Spleen (tissue), 11 donors: ENCODE results near the gene PIP5K1B. TPM values are rescaled to one million over a fixed set of nuclear protein-coding genes. Genes with fewer than 3 reads are reported as not detected.

Experiments
- DNase-seq: peaks from one replicate; pipeline ENCODE4 v3.0.0-alpha.2; 2020
- H3K27ac ChIP-seq, 8 donors: fragments of 200-600 bp; sonication (generic) in 7 of 8; 1 replicate in 4 of 8; 2 replicates in 4 of 8; pipeline versions ENCODE4 v1.5.0 to v1.8.0; 2016 to 2021; ENCODE audit warnings: inconsistent platforms in 4 of 8, mild to moderate bottlenecking in 4 of 8, moderate library complexity in 1 of 8
- H3K27me3 ChIP-seq, 7 donors: fragments of 200-600 bp; sonication (generic) in 6 of 7; replicated peaks in 1 of 7; 1 replicate in 4 of 7; 2 replicates in 3 of 7; pipeline versions ENCODE4 v1.5.0 to v1.8.0; 2016 to 2021; ENCODE audit warnings: inconsistent platforms in 3 of 7, mild to moderate bottlenecking in 1 of 7
- H3K36me3 ChIP-seq, 6 donors: fragments of 200-600 bp; sonication (generic) in 5 of 6; 1 replicate in 4 of 6; 2 replicates in 2 of 6; pipeline versions ENCODE4 v1.5.0 to v1.8.0; 2016 to 2021; ENCODE audit warnings: inconsistent platforms in 2 of 6
- H3K4me1 ChIP-seq, 6 donors: fragments of 200-600 bp; sonication (generic) in 5 of 6; 1 replicate in 3 of 6; 2 replicates in 3 of 6; pipeline versions ENCODE4 v1.5.0 to v1.8.0; 2016 to 2021; ENCODE audit warnings: inconsistent platforms in 3 of 6
- H3K4me3 ChIP-seq, 8 donors: fragments of 200-600 bp; sonication (generic) in 7 of 8; 1 replicate in 4 of 8; 2 replicates in 4 of 8; pipeline versions ENCODE4 v1.5.0 to v1.8.0; 2016 to 2021; ENCODE audit warnings: inconsistent platforms in 4 of 8, mild to moderate bottlenecking in 4 of 8, moderate library complexity in 2 of 8
- H3K9me3 ChIP-seq, 8 donors: fragments of 200-600 bp; sonication (generic) in 7 of 8; 1 replicate in 4 of 8; 2 replicates in 4 of 8; pipeline versions ENCODE4 v1.5.0 to v1.8.0; 2016 to 2021; ENCODE audit warnings: inconsistent platforms in 4 of 8
- POLR2A ChIP-seq, 3 donors: fragments of 450-650 bp; IDR thresholded peaks; one replicate each; pipeline ENCODE4 v1.5.1; 2017; ENCODE audit warnings: antibody characterized with exemption in 3 of 3, mild to moderate bottlenecking in 1 of 3
- POLR2AphosphoS5 ChIP-seq, 3 donors: sonication (generic); formaldehyde crosslinking; IDR thresholded peaks; one replicate each; pipeline ENCODE4 v1.5.1; 2017; ENCODE audit warnings: antibody characterized with exemption in 3 of 3
- WGBS, 5 donors: extraction: QIAGEN DNeasy Blood & Tissue Kit in 3 of 5; methylation state at CpG; one replicate each; pipeline versions ENCODE4 v1.1.5 to v1.1.7; 2013 to 2018; 5-methylcytosine and 5-hydroxymethylcytosine counted together
- intact Hi-C: fragments of 100-400 bp; cut with DNase I; formaldehyde crosslinking; loops from one replicate; pipeline ENCODE4 v1.15.0; 2023; ENCODE audit warnings: low total_unique reads
- polyA plus RNA-seq, 3 donors: library from polyadenylated mRNA; stranded (reverse); fragments of 200-250 nt; gene quantifications; one replicate each; pipeline ENCODE4 v1.2.1, GENCODE V29; 2013
- total RNA-seq, 7 donors: library from RNA; depleted of rRNA in 3 of 7; stranded (reverse); fragments of >200 nt in 3 of 7; fragmentation: NEBNext Ultra II Directional in 4 of 7; extraction: Animal tissue kit (Norgen Biotek cat#: 25700) in 4 of 7; gene quantifications; one replicate each; pipeline versions ENCODE4 v1.1.0 to v1.2.1, GENCODE V29; 2016 to 2021
- TF ChIP-seq, protein P1 (sequence below), 11 experiments: fragments of 200-600 bp in 7 of 11; fragments of 450-650 bp in 4 of 11; sonication (generic) in 4 of 11; IDR thresholded peaks in 8 of 11; conservative IDR thresholded peaks in 3 of 11; 1 replicate in 7 of 11; 2 replicates in 4 of 11; pipeline versions ENCODE4 v1.4.0 to v1.8.0; 2016 to 2021; ENCODE audit warnings: antibody characterized with exemption in 11 of 11, inconsistent platforms in 4 of 11, mild to moderate bottlenecking in 1 of 11
- donor health status: healthy with polysubstance abuse.
- donor health status: DM: no; HTN: no; CAD: no; lungs with moderate emphysema.
- donor health status: DM: no; HTN: no; CAD: no.
- donor health status: Bipolar disorder and iron deficiency.
- donor health status: healthy.
- donor health status: DM: no; HTN: no; CAD: no.
- donor health status: DM: yes; HTN: yes; CAD: no.

PIP5K1B gene
- total and polyA plus RNA-seq, 10 donors, result 1.5 to 10.3 (median 6.8) TPM

DNA sequence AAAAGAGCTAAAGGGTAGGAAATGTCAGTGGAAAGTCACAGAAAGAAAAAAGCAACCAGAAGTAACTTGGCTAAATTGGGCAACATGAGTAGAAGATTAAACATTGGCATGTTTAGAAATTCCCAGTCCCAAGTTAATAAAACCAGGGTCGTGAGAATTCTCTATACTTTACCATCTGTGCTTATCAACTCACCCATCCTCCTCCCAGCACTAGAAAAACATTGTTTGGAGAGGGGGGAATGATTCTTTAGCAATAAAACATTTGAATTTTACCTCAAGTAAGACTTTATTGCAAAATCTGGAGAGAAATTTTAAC, 229.2 kb downstream of the PIP5K1B start:
- Histone ChIP-seq H3K27ac (peak overlapping the region in 2 of 8 donors; percentile 26 to 54), H3K27me3 (no peaks in the 10 kb centered on the region), H3K4me3 (no peak overlapping the region), H3K36me3 (peaks cover 0 to 7% (median 0%) of the 10 kb centered on the region in 6 donors), H3K4me1 (peaks cover 0 to 16% (median 3%) of the 10 kb centered on the region in 6 donors), H3K9me3 (no peaks in the 10 kb centered on the region)
- DNase-seq, result no peak
- TF ChIP-seq POLR2AphosphoS5 (IDR thresholded peaks at IDR 0.05) (no peak), POLR2A (IDR thresholded peaks at IDR 0.05) (no peak)
- TF ChIP-seq, protein P1, sequence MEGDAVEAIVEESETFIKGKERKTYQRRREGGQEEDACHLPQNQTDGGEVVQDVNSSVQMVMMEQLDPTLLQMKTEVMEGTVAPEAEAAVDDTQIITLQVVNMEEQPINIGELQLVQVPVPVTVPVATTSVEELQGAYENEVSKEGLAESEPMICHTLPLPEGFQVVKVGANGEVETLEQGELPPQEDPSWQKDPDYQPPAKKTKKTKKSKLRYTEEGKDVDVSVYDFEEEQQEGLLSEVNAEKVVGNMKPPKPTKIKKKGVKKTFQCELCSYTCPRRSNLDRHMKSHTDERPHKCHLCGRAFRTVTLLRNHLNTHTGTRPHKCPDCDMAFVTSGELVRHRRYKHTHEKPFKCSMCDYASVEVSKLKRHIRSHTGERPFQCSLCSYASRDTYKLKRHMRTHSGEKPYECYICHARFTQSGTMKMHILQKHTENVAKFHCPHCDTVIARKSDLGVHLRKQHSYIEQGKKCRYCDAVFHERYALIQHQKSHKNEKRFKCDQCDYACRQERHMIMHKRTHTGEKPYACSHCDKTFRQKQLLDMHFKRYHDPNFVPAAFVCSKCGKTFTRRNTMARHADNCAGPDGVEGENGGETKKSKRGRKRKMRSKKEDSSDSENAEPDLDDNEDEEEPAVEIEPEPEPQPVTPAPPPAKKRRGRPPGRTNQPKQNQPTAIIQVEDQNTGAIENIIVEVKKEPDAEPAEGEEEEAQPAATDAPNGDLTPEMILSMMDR (IDR thresholded peaks at IDR 0.05 in 8 of 11, conservative IDR thresholded peaks at IDR 0.05 in 3 of 11), result no peak
- WGBS, 5 donors, result 59 to 79% (median 74%) methylated on average over 1 of the region's 1 CpG
- intact Hi-C loops, result no loop called here

DNA sequence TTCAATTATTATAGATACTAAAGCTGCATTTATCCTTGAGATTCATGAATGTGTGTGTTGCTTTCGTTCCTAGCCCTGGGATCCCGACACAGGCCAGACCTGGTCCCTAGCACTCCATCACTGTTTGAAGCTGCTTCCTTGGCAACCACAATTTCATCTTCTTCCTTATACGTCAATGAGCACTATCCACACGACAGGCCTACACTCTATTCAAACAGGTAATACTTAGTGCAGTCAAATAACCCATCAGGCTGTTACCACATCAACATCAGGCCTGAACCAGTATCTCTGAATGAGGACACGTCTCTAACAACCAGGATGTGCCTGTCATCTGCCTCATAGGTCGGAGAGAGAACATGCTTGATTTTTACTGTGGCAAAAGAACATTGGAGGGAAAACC, 235.5 kb downstream of the PIP5K1B start:
- Histone ChIP-seq H3K27me3 (no peaks in the 10 kb centered on the region), H3K9me3 (no peaks in the 10 kb centered on the region), H3K27ac (no peak overlapping the region), H3K36me3 (peaks cover 0 to 10% (median 0%) of the 10 kb centered on the region in 6 donors), H3K4me1 (peaks cover 0 to 9% (median 0%) of the 10 kb centered on the region in 6 donors), H3K4me3 (no peak overlapping the region)
- intact Hi-C loops, result no loop called here
- TF ChIP-seq POLR2AphosphoS5 (IDR thresholded peaks at IDR 0.05) (no peak), POLR2A (IDR thresholded peaks at IDR 0.05) (no peak)
- TF ChIP-seq, protein P1 (IDR thresholded peaks at IDR 0.05 in 8 of 11, conservative IDR thresholded peaks at IDR 0.05 in 3 of 11), result no peak
- DNase-seq, result no peak
- 87 to 94% (median 88%) methylated on average over 6 of the region's 6 CpGs for WGBS, 5 donors

DNA sequence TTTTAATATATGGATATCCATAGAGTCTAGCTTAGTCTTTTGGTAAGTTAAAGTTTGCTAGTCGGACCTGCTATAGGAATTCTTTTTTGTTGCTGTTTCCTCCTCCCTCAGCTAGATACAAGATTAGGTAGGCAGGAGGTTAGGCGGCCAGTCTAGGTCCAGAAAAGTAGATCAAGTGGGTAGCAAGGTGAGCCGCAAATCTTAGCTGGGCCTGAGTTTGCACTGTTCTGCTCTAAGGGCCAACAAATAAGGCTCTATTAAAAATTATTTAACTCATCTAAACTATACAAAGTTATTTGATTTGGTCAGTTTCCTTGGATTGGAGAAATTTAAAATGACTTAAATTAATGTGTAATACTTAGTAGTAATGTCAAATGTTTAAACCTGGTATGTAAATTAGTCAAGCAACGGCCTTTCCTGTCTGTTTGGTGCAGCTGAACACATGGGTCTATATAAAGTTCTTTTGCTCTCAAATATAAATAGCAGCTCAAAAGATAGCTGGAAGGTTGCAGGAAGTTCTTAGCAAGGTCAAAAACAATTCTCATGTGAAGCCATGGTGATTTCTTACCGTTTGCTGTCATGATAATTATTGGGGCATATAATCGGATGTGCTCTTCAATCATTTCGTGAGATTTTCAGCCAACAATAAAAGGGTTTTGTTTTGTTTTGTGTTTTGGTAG, 236.9 kb downstream of the PIP5K1B start:
- WGBS, 5 donors, result 68 to 79% (median 73%) methylated on average over 7 of the region's 7 CpGs
- Histone ChIP-seq H3K27me3 (no peaks in the 10 kb centered on the region), H3K27ac (no peak overlapping the region), H3K4me3 (no peak overlapping the region), H3K9me3 (no peaks in the 10 kb centered on the region), H3K4me1 (peaks cover 0 to 9% (median 0%) of the 10 kb centered on the region in 6 donors), H3K36me3 (peaks cover 0 to 13% (median 0%) of the 10 kb centered on the region in 6 donors)
- no peak for DNase-seq
- TF ChIP-seq POLR2A (IDR thresholded peaks at IDR 0.05) (no peak), POLR2AphosphoS5 (IDR thresholded peaks at IDR 0.05) (no peak)
- TF ChIP-seq, protein P1 (IDR thresholded peaks at IDR 0.05 in 8 of 11, conservative IDR thresholded peaks at IDR 0.05 in 3 of 11), result no peak
- intact Hi-C loops, result no loop called here

DNA sequence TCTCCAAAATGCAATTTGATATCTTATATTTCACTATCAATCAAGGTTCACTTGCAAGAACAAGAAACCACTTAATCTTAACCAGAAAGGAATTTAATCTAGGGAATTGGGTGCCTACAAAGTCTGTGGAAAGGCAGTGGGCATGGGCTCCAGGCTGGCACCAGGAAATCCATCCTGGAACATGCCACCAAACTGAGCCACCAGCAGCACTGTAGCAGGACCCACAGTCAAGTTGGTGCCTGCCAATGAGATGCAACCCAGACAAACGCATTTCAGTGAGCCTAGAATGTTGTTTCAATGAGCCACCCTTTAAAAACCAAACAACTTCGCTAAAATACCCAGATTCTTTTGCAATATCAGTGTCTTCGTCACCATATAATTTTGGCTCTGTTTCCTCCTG, 237.8 kb downstream of the PIP5K1B start:
- Histone ChIP-seq H3K9me3 (no peaks in the 10 kb centered on the region), H3K27me3 (no peaks in the 10 kb centered on the region)
- WGBS, 5 donors, result 82 to 91% (median 86%) methylated on average over 3 of the region's 3 CpGs

More for the DNA sequence above, 237.8 kb downstream of the PIP5K1B start:
- H3K27ac ChIP-seq, result no peak overlapping the region
- TF ChIP-seq, protein P1 (IDR thresholded peaks at IDR 0.05 in 8 of 11, conservative IDR thresholded peaks at IDR 0.05 in 3 of 11), result no peak
- no peak for TF ChIP-seq POLR2A (IDR thresholded peaks at IDR 0.05)
- no peak for TF ChIP-seq POLR2AphosphoS5 (IDR thresholded peaks at IDR 0.05)
- peaks cover 0 to 20% (median 0%) of the 10 kb centered on the region in 6 donors for H3K36me3 ChIP-seq
- no peak for DNase-seq
- no peak overlapping the region for H3K4me3 ChIP-seq
- H3K4me1 ChIP-seq, result peaks cover 0 to 9% (median 0%) of the 10 kb centered on the region in 6 donors
- intact Hi-C loops, result no loop called here
